VCaP (cell line): ENCODE data around the gene SLC4A1AP.

Source experiments
- H3K27ac ChIP-seq: fragments of 450-650 bp; 2 replicates; pipeline ENCODE4 v1.5.1; 2017
- TF ChIP-seq, protein P1 (sequence below): fragments of 450-650 bp; conservative IDR thresholded peaks from 2 replicates; pipeline ENCODE4 v1.5.1; 2017; ENCODE audit warnings: mild to moderate bottlenecking, moderate library complexity

SLC4A1AP gene

DNA sequence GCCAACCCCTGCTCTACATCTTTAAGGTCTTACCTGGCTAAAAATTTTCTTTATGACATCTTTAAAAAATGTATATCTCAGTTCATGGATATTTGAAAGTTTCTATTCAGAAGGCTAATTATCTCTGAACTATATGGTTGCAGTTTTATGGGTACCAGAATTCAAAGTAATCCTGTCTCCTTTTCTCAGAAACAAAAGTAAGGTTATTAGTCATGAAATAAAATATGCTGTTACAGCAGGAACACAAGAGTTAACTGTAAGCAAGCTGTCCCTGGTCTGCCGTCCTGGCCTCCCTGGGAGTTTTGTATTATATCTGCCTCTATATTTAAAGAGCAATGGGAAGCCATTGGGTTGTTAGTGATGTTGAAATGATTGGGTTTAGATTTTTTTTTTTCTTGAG lies 34.0 kb downstream of the SLC4A1AP start:
- TF ChIP-seq, protein P1, sequence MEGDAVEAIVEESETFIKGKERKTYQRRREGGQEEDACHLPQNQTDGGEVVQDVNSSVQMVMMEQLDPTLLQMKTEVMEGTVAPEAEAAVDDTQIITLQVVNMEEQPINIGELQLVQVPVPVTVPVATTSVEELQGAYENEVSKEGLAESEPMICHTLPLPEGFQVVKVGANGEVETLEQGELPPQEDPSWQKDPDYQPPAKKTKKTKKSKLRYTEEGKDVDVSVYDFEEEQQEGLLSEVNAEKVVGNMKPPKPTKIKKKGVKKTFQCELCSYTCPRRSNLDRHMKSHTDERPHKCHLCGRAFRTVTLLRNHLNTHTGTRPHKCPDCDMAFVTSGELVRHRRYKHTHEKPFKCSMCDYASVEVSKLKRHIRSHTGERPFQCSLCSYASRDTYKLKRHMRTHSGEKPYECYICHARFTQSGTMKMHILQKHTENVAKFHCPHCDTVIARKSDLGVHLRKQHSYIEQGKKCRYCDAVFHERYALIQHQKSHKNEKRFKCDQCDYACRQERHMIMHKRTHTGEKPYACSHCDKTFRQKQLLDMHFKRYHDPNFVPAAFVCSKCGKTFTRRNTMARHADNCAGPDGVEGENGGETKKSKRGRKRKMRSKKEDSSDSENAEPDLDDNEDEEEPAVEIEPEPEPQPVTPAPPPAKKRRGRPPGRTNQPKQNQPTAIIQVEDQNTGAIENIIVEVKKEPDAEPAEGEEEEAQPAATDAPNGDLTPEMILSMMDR: no peak
- H3K27ac ChIP-seq: no peak overlapping the region

DNA sequence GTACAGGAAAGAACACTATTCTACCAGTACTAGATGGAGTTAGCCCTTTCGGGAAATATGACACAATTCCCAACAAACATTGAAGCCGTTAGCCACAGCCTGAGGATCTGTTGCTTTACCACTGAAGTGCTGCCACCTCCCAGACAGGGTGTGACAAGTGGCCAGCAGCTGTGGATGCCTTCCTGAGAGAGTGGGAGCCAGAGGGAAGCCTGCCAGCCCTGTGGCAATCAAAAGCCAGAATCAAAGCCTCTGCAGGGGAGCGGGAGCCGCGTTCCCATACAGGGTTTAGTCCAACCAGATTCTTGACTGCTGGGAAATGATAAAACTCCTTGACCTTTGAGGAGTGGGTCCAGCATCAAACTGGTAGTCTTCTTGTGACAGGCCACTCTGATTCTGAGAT lies 38.0 kb downstream of the SLC4A1AP start:
- TF ChIP-seq, protein P1: no peak
- no peak overlapping the region for H3K27ac ChIP-seq

DNA sequence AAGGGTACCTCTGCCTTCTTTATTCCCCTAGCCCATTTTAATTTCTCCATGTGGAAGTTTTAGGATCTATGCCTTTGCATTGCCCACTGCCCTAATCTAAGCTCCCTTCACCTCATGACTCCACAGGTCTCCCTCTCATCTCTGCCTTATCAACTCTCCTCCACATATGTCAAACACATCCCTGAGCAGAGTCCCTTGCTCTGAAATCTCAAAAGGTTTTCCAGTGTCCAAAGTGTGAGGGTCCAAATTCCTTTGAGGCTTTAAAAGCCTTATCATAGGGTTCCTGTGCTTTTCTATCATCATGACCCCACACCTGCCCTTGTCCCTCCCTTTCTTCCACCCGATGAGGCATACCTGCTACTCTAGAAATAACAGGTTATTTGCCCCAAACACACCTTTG lies 38.6 kb downstream of the SLC4A1AP start:
- TF ChIP-seq, protein P1: no peak
- no peak overlapping the region for H3K27ac ChIP-seq

- TF ChIP-seq, protein P1: peak; percentile 91
- no peak overlapping the region for H3K27ac ChIP-seq
These were observed 40.1 kb downstream of the SLC4A1AP start for GRCh38 chr2:27703638-27704341.

DNA sequence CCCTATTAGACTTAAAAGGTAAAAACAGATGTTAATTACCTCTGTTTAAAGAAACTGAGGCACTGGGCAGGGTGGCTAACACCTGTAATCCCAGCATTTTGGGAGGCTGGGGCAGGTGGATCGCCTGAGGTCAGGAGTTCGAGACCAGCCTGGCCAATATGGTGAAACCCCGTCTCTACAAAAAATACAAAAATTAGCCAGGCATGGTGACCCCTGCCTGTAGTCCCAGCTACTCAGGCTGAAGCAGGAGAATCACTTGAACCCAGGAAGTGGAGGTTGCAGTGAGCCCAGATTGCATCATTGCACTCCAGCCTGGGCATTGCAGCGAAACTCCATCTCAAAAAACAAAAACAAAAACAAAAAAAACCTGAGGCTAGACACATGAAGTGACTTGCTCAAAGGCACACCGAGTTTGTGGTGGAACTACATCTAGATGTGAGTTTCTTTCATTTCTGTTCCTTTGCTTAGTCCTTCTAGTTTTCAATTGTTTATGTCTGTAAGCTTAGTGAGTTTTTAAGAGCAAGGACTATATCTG lies 40.7 kb downstream of the SLC4A1AP start:
- no peak overlapping the region for H3K27ac ChIP-seq
- TF ChIP-seq, protein P1: no peak

DNA sequence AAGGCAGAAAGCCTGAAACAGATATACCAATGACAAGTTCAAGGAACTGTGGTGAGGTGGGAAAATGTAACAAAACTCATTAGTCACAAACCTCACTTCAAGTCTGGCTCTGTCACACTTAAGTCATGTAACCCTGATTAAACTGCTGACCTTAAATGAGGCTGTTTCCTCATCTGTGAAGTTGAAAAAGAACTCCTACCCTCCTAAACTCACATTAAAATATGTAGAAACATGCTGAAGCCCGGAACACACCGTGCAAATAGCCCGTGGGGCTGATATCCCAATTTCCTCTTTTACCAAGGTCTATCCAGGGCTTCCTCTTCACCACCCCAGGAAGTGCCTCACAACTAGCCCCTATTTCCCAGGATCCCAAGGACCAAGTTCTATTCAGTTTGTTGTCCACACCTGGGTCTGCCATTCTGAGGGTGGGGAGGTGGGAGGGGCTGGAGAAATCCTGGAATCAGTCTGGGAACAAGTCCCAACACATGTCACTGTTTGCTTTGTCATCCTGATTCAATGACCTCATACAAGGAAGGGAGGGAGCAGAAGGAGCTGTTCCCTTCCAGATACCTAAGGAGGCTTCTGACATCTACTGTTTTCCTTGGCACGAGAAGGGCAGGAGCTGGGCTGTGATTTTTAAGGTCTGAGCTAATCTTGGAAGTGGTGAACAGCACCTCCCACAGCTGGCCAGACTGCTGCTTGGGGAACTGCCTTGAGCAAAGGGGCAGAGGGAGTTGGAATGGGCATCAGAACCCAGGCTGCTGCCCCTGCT lies 42.3 kb downstream of the SLC4A1AP start:
- H3K27ac ChIP-seq: peak overlapping the region; percentile 56
- TF ChIP-seq, protein P1: no peak

DNA sequence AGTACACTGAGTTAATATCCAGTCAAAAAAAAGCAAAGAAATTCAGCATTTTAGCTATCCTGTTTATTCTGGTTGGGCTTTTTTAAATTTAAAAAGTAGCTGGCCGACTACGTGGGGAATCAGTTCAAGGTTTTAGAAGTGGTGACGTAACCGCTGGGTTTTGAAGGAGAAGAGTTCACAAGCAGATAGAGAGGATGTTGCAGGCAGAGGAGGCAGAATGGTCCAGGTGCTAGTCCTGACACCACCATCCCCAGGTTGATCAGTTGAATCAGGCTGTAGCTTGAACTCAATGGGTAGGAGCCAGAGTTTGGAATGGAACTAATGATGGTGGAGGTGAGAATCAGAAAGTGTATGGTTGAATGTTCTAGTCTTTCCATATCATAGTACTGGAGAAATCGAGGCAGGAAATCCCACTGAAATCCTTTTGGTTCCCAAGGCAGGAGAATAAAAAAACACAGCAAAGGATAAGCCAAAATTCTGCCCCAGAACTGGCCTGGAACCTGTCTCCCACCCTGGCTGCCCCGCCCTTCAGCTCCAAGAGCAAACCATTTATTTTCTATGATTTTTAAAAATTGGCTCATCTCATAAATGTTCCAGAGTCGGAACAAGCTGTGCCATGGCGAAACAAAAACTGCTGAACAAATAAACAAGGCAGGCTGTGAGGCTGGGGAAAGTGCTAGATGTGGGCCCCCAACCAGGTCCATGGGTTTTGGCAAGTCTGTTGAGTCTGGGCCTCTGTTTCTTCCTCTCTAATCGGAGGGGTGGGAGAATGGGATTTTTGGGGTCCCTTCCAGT lies 44.0 kb downstream of the SLC4A1AP start:
- TF ChIP-seq, protein P1: no peak

More for the DNA sequence above, 44.0 kb downstream of the SLC4A1AP start:
- no peak overlapping the region for H3K27ac ChIP-seq
